K562 (cell line): ENCODE measurements around the gene FMNL2. TPM values are rescaled to one million over a fixed set of nuclear protein-coding genes. Genes with fewer than 3 reads are reported as not detected.

Experiments
- ATAC-seq: fragments of 200-7000 bp; cut with Tn5 transposase; 3 replicates; pipeline ENCODE4 v1.9.1; 2020; ENCODE audit warnings: moderate library complexity
- BruUV-seq: library from RNA; stranded (reverse); fragments of 400-500 nt; replicated peaks from 2 replicates; lab custom pipeline; 2021; lab: Mats Ljungman, UMichigan
- CTCF ChIA-PET: fragments of 300-600 bp; formaldehyde crosslinking; extraction: SDS; loops from one replicate; lab custom pipeline; 2021; ENCODE audit warnings: low intra/inter-chr PET ratio; lab: Yijun Ruan, JAX
- POLR2A ChIA-PET: fragments of 300-600, 350-650 bp; sonication (Branson Sonifier 250); formaldehyde crosslinking; extraction: SDS; loops from one replicate; lab custom pipeline; 2021; ENCODE audit warnings: antibody characterized with exemption, inconsistent platforms; lab: Yijun Ruan, JAX
- DNase-seq, 4 experiments: peaks; one replicate each; pipeline versions ENCODE4 v3.0.0 to v3.0.0-alpha.2; 2011 to 2018; ENCODE audit warnings: low spot score in 3 of 4, mixed read lengths in 3 of 4; ENCODE audit errors: extremely low read depth in 1 of 4
- FAIRE-seq: peaks from 2 replicates; lab custom pipeline; 2011; peaks lifted over from hg19 to GRCh38; lab: Jason Lieb, UNC
- H2AFZ ChIP-seq: 2 replicates; pipeline ENCODE4 v1.6.0; 2011; ENCODE audit warnings: low read depth, low read length, control low read depth, inconsistent platforms
- H3K27ac ChIP-seq: fragments of 200-600 bp; 3 replicates; pipeline ENCODE4 v1.8.0; 2011; ENCODE audit warnings: low read depth, mild to moderate bottlenecking, control low read depth, inconsistent platforms, low read length, moderate library complexity, mixed read lengths; ENCODE audit errors: extremely low read depth
- H3K27me3 ChIP-seq, 2 experiments: fragments of 300-600 bp in 1 of 2; 2 replicates in 1 of 2; 3 replicates in 1 of 2; pipeline versions ENCODE4 v1.6.0 to v1.8.0; 2011; ENCODE audit warnings: inconsistent platforms in 2 of 2, low read length in 2 of 2, mild to moderate bottlenecking in 1 of 2, mixed read lengths in 1 of 2, moderate library complexity in 1 of 2; ENCODE audit not compliant: control insufficient read depth in 2 of 2, insufficient read depth in 2 of 2
- H3K36me3 ChIP-seq: fragments of 300-600 bp; 3 replicates; pipeline ENCODE4 v1.8.0; 2011; ENCODE audit warnings: mild to moderate bottlenecking, low read length, inconsistent platforms; ENCODE audit not compliant: control insufficient read depth, insufficient read depth
- H3K4me1 ChIP-seq, 2 experiments: fragments of 200-600 bp in 1 of 2; replicated peaks in 1 of 2; 2 replicates in 1 of 2; 3 replicates in 1 of 2; pipeline versions ENCODE4 v1.5.1 to v1.8.0; 2011; ENCODE audit warnings: inconsistent platforms in 2 of 2, low read length in 2 of 2, mild to moderate bottlenecking in 1 of 2, mixed read lengths in 1 of 2, moderate library complexity in 1 of 2; ENCODE audit not compliant: control insufficient read depth in 2 of 2, insufficient read depth in 2 of 2
- H3K4me2 ChIP-seq: 2 replicates; pipeline ENCODE4 v1.6.1; 2011; ENCODE audit warnings: low read length, control low read depth, inconsistent platforms, mixed read lengths; ENCODE audit not compliant: insufficient read depth
- H3K4me3 ChIP-seq: fragments of 200-600 bp; sonication (generic), shearing (Covaris generic); 2 replicates; pipeline ENCODE4 v1.5.1; 2016; ENCODE audit warnings: control low read depth, inconsistent platforms
- H3K79me2 ChIP-seq: fragments of 200-600 bp; 3 replicates; pipeline ENCODE4 v1.8.0; 2011; ENCODE audit warnings: low read length, inconsistent platforms; ENCODE audit not compliant: control insufficient read depth, insufficient read depth
- H3K9ac ChIP-seq, 2 experiments: 2 replicates each; pipeline versions ENCODE4 v1.6.0 to v1.6.1; 2011; ENCODE audit warnings: low read depth in 2 of 2, low read length in 2 of 2, control low read depth in 1 of 2, inconsistent platforms in 1 of 2, mild to moderate bottlenecking in 1 of 2, mixed read lengths in 1 of 2; ENCODE audit not compliant: insufficient read depth in 1 of 2
- H3K9me1 ChIP-seq: one replicate; pipeline ENCODE4 v1.6.0; 2011; ENCODE audit warnings: inconsistent platforms, mild to moderate bottlenecking, low read length, moderate library complexity; ENCODE audit not compliant: control insufficient read depth, insufficient read depth
- H3K9me3 ChIP-seq: replicated peaks from 2 replicates; pipeline ENCODE4 v1.5.1; 2011; ENCODE audit warnings: low read depth, low read length, inconsistent platforms; ENCODE audit not compliant: control insufficient read depth, insufficient read depth
- H4K20me1 ChIP-seq: replicated peaks from 2 replicates; pipeline ENCODE4 v1.6.1; 2011; ENCODE audit warnings: low read length, inconsistent platforms, mixed read lengths; ENCODE audit not compliant: control insufficient read depth, insufficient read depth
- CEBPB ChIP-seq: fragments of 450-650 bp; IDR thresholded peaks from 2 replicates; pipeline ENCODE4 v1.6.1; 2016; ENCODE audit warnings: missing genetic modification characterization, missing compliant biosample characterization
- EZH2 ChIP-seq: IDR thresholded peaks from 2 replicates; pipeline ENCODE4 v1.6.1; 2012; ENCODE audit warnings: low read depth, mild to moderate bottlenecking, inconsistent platforms, low read length, borderline replicate concordance
- HOMEZ ChIP-seq: fragments of 250-450 bp; sonication (Bioruptor Pico); IDR thresholded peaks from 2 replicates; pipeline ENCODE4 v1.4.0; 2020; ENCODE audit warnings: mild to moderate bottlenecking, moderate library complexity
- MTA1 ChIP-seq: fragments of 450-650 bp; IDR thresholded peaks from 2 replicates; pipeline ENCODE4 v1.6.1; 2017; ENCODE audit warnings: borderline replicate concordance
- NELFE ChIP-seq: IDR thresholded peaks from 2 replicates; pipeline ENCODE4 v1.6.1; 2011; ENCODE audit warnings: mild to moderate bottlenecking; ENCODE audit not compliant: insufficient read depth, insufficient read length
- ZNF212 ChIP-seq: fragments of 450-650 bp; formaldehyde crosslinking; IDR thresholded peaks from 2 replicates; pipeline ENCODE4 v1.4.0; 2020; ENCODE audit warnings: mild to moderate bottlenecking
- WGBS: fragments of 100-300 bp; shearing (Covaris generic); methylation state at CpG from one replicate; pipeline ENCODE4 v1.1.6; 2016; ENCODE audit warnings: low coverage, mixed read lengths; ENCODE audit not compliant: insufficient coverage; ENCODE audit errors: missing lambda C conversion rate; 5-methylcytosine and 5-hydroxymethylcytosine counted together
- in situ Hi-C: fragments of 300-500 bp; cut with MboI; formaldehyde crosslinking; loops from 4 replicates; pipeline ENCODE4 v1.15.0; 2018; ENCODE audit warnings: inconsistent platforms, mixed read lengths
- intact Hi-C: fragments of 100-400 bp; cut with micrococcal nuclease; formaldehyde crosslinking; loops from 2 replicates; pipeline ENCODE4 v1.14.2; 2022
- polyA plus RNA-seq, 8 experiments: library from polyadenylated mRNA; depleted of rRNA in 4 of 8; stranded (reverse) in 5 of 8; unstranded in 3 of 8; fragments of >200 nt; fragmentation: Nextera tagmentation in 2 of 8; fragmentation: Illumina TruSeq in 1 of 8; extraction: Ambion mirVana in 2 of 8; extraction: Trizol in 1 of 8; gene quantifications; 2 replicates each; pipeline versions ENCODE4 v1.2.1 to v1.2.3, GENCODE V29; 2011 to 2014; ENCODE audit warnings: inconsistent platforms in 1 of 8, missing spikeins in 1 of 8
- total RNA-seq, 7 experiments: library from RNA; depleted of rRNA in 6 of 7; stranded (reverse); fragments of >200 nt in 6 of 7; fragmentation: Illumina TruSeq in 2 of 7; extraction: Trizol in 2 of 7; gene quantifications; 2 replicates each; pipeline versions ENCODE4 v1.2.1 to v1.2.3, GENCODE V29; 2011 to 2021; ENCODE audit warnings: low replicate concordance in 1 of 7
- TF ChIP-seq, protein P1 (sequence below): fragments of 450-650 bp; IDR thresholded peaks from 2 replicates; pipeline ENCODE4 v1.6.1; 2018; ENCODE audit warnings: mild to moderate bottlenecking, low read depth; ENCODE audit not compliant: partially characterized antibody
- TF ChIP-seq, protein P2 (sequence below): fragments of 250-450 bp; sonication (Bioruptor Pico); IDR thresholded peaks from 2 replicates; pipeline ENCODE4 v1.4.0; 2020; ENCODE audit warnings: mild to moderate bottlenecking
- TF ChIP-seq, protein P3 (sequence below): fragments of 250-450 bp; sonication (Bioruptor Pico); IDR thresholded peaks from 2 replicates; pipeline ENCODE4 v1.5.0; 2021; ENCODE audit warnings: mild to moderate bottlenecking, borderline replicate concordance
- TF ChIP-seq, protein P4 (sequence below): fragments of 200-800 bp; sonication (Bioruptor generic); IDR thresholded peaks from 2 replicates; pipeline ENCODE4 v1.6.1; 2017; ENCODE audit warnings: missing genetic modification characterization, missing compliant biosample characterization

Gene FMNL2
- total and polyA plus RNA-seq, 9 of the 15 experiments (the other 6 are each of a cell fraction or from before 2014, with no cell fraction given): 0.15 to 0.49 (median 0.24) TPM; not detected in 1

DNA sequence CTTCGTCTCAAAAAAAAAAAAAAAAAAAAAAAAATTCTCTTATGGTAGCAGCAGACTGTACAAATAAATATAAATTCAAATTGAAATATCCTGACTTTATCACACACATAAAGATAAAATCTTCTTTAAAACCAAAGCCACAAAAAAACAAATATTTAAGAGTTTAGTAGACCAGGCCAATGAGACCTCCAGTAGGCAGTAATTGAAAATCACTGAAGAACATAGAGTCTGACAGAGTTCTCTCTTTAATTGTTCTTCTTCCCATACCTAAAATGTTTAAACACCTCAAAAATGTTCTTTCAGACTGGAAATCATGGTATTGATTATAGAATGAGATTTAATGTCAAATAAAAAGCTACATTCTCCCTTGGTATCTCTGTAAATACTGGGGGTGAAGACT, 361.5 kb downstream of the FMNL2 start:
- Histone ChIP-seq H3K4me2 (no peak overlapping the region), H3K9ac (no peak overlapping the region), H3K27ac (no peak overlapping the region), H3K36me3 (peaks cover 68% of the 10 kb centered on the region), H3K4me1 (no peaks in the 10 kb centered on the region), H3K27me3 (no peaks in the 10 kb centered on the region), H2AFZ (no peak overlapping the region), H3K9me1 (no peaks in the 10 kb centered on the region), H4K20me1 (no peaks in the 10 kb centered on the region), H3K79me2 (peaks cover 89% of the 10 kb centered on the region), H3K9me3 (no peaks in the 10 kb centered on the region), H3K4me3 (no peak overlapping the region)
- ChIA-PET POLR2A (interaction anchor here (1.0 to 1.1 kb wide), 3 partner anchors 11 to 20 kb away, joined by 3 to 4 read pairs (median 3); no protein-coding TSS in a partner anchor), CTCF (interaction anchor here (0.8 kb wide), 1 partner anchor 10 kb away, joined by 3 read pairs; no protein-coding TSS in a partner anchor)
- no TSS peak for BruUV-seq
- FAIRE-seq (no peak), ATAC-seq (no peak), DNase-seq (no peak)
- intact Hi-C loops (no loop called here), in situ Hi-C loops (no loop called here)
- 83% methylated on average over 1 of the region's 1 CpG for WGBS
- TF ChIP-seq NELFE (no peak), ZNF212 (no peak), HOMEZ (CRISPR knock-in tag) (no peak), EZH2 (no peak), MTA1 (no peak), CEBPB (tag) (no peak)
- TF ChIP-seq, protein P1, sequence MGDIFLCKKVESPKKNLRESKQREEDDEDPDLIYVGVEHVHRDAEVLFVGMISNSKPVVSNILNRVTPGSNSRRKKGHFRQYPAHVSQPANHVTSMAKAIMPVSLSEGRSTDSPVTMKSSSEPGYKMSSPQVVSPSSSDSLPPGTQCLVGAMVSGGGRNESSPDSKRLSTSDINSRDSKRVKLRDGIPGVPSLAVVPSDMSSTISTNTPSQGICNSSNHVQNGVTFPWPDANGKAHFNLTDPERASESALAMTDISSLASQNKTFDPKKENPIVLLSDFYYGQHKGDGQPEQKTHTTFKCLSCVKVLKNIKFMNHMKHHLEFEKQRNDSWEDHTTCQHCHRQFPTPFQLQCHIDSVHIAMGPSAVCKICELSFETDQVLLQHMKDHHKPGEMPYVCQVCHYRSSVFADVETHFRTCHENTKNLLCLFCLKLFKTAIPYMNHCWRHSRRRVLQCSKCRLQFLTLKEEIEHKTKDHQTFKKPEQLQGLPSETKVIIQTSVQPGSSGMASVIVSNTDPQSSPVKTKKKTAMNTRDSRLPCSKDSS: no peak
- TF ChIP-seq, protein P2, sequence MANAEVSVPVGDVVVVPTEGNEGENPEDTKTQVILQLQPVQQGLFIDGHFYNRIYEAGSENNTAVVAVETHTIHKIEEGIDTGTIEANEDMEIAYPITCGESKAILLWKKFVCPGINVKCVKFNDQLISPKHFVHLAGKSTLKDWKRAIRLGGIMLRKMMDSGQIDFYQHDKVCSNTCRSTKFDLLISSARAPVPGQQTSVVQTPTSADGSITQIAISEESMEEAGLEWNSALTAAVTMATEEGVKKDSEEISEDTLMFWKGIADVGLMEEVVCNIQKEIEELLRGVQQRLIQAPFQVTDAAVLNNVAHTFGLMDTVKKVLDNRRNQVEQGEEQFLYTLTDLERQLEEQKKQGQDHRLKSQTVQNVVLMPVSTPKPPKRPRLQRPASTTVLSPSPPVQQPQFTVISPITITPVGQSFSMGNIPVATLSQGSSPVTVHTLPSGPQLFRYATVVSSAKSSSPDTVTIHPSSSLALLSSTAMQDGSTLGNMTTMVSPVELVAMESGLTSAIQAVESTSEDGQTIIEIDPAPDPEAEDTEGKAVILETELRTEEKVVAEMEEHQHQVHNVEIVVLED (CRISPR knock-in tag): no peak
- TF ChIP-seq, protein P3, sequence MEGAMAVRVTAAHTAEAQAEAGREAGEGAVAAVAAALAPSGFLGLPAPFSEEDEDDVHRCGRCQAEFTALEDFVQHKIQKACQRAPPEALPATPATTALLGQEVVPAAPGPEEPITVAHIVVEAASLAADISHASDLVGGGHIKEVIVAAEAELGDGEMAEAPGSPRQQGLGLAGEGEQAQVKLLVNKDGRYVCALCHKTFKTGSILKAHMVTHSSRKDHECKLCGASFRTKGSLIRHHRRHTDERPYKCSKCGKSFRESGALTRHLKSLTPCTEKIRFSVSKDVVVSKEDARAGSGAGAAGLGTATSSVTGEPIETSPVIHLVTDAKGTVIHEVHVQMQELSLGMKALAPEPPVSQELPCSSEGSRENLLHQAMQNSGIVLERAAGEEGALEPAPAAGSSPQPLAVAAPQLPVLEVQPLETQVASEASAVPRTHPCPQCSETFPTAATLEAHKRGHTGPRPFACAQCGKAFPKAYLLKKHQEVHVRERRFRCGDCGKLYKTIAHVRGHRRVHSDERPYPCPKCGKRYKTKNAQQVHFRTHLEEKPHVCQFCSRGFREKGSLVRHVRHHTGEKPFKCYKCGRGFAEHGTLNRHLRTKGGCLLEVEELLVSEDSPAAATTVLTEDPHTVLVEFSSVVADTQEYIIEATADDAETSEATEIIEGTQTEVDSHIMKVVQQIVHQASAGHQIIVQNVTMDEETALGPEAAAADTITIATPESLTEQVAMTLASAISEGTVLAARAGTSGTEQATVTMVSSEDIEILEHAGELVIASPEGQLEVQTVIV (CRISPR knock-in tag): no peak
- TF ChIP-seq, protein P4, sequence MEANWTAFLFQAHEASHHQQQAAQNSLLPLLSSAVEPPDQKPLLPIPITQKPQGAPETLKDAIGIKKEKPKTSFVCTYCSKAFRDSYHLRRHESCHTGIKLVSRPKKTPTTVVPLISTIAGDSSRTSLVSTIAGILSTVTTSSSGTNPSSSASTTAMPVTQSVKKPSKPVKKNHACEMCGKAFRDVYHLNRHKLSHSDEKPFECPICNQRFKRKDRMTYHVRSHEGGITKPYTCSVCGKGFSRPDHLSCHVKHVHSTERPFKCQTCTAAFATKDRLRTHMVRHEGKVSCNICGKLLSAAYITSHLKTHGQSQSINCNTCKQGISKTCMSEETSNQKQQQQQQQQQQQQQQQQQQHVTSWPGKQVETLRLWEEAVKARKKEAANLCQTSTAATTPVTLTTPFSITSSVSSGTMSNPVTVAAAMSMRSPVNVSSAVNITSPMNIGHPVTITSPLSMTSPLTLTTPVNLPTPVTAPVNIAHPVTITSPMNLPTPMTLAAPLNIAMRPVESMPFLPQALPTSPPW: no peak
